HepG2 (cell line): ENCODE results near the gene HAPLN3. TPM values are rescaled to one million over a fixed set of nuclear protein-coding genes. Genes with fewer than 3 reads are reported as not detected.

Source experiments
- ATAC-seq: fragments of 200-7000 bp; cut with Tn5 transposase; 3 replicates; pipeline ENCODE4 v1.9.1; 2020; ENCODE audit warnings: mild to moderate bottlenecking, moderate library complexity
- BruUV-seq: library from RNA; stranded (reverse); fragments of 400-500 nt; replicated peaks from 2 replicates; lab custom pipeline; 2021; lab: Mats Ljungman, UMichigan
- CTCF ChIA-PET: fragments of 300-600 bp; formaldehyde crosslinking; extraction: SDS; loops from one replicate; lab custom pipeline; 2021; ENCODE audit warnings: low total read pairs, inconsistent platforms, low intra/inter-chr PET ratio; lab: Yijun Ruan, JAX
- POLR2A ChIA-PET: fragments of 350-600 bp; sonication (Branson Sonifier 250); formaldehyde crosslinking; loops from one replicate; lab custom pipeline; 2020; ENCODE audit warnings: antibody characterized with exemption, inconsistent platforms; lab: Yijun Ruan, JAX
- DNase-seq: peaks from one replicate; pipeline ENCODE4 v3.0.0-alpha.2; 2015; ENCODE audit warnings: low spot score
- FAIRE-seq: peaks from 3 replicates; lab custom pipeline; 2011; peaks lifted over from hg19 to GRCh38; lab: Jason Lieb, UNC
- H2AFZ ChIP-seq: one replicate; pipeline ENCODE4 v1.6.1; 2011; ENCODE audit warnings: low read length, inconsistent platforms
- H3K27ac ChIP-seq: fragments of 300-600 bp; 3 replicates; pipeline ENCODE4 v1.8.0; 2011; ENCODE audit warnings: mixed run types, mild to moderate bottlenecking, mixed read lengths, low read length, inconsistent platforms; ENCODE audit not compliant: insufficient read depth; ENCODE audit errors: extremely low read length
- H3K27me3 ChIP-seq, 2 experiments: fragments of 200-600 bp in 1 of 2; 2 replicates in 1 of 2; 3 replicates in 1 of 2; pipeline versions ENCODE4 v1.6.0 to v1.8.0; 2011; ENCODE audit warnings: low read length in 2 of 2, mild to moderate bottlenecking in 2 of 2, moderate library complexity in 2 of 2, inconsistent platforms in 1 of 2; ENCODE audit not compliant: insufficient read depth in 2 of 2, control insufficient read depth in 1 of 2
- H3K36me3 ChIP-seq, 2 experiments: fragments of 200-600 bp in 1 of 2; replicated peaks in 1 of 2; 2 replicates in 1 of 2; 3 replicates in 1 of 2; pipeline versions ENCODE4 v1.5.1 to v1.8.0; 2011; ENCODE audit warnings: low read length in 2 of 2, inconsistent platforms in 1 of 2; ENCODE audit not compliant: insufficient read depth in 2 of 2, control insufficient read depth in 1 of 2
- H3K4me1 ChIP-seq: 2 replicates; pipeline ENCODE4 v1.5.1; 2012; ENCODE audit warnings: low read length, inconsistent platforms; ENCODE audit not compliant: insufficient read depth
- H3K4me2 ChIP-seq: 2 replicates; pipeline ENCODE4 v1.6.0; 2011; ENCODE audit warnings: low read depth, low read length, inconsistent platforms
- H3K4me3 ChIP-seq, 3 experiments: fragments of 200-600 bp in 1 of 3; sonication (generic), shearing (Covaris generic) in 1 of 3; replicated peaks in 1 of 3; 2 replicates each; pipeline ENCODE4 v1.5.1; 2011 to 2016; ENCODE audit warnings: low read length in 3 of 3, inconsistent platforms in 2 of 3, low read depth in 2 of 3, mild to moderate bottlenecking in 2 of 3, control low read depth in 1 of 3, mixed read lengths in 1 of 3; ENCODE audit not compliant: insufficient read depth in 1 of 3
- H3K79me2 ChIP-seq: one replicate; pipeline ENCODE4 v1.6.1; 2011; ENCODE audit warnings: low read length, inconsistent platforms; ENCODE audit not compliant: insufficient read depth
- H3K9ac ChIP-seq: 2 replicates; pipeline ENCODE4 v1.6.0; 2011; ENCODE audit warnings: mild to moderate bottlenecking, low read depth, low read length, inconsistent platforms; ENCODE audit not compliant: insufficient read depth
- H3K9me3 ChIP-seq: 2 replicates; pipeline ENCODE4 v1.5.1; 2012; ENCODE audit warnings: mild to moderate bottlenecking, low read length
- H4K20me1 ChIP-seq: 2 replicates; pipeline ENCODE4 v1.6.0; 2011; ENCODE audit warnings: inconsistent platforms, mild to moderate bottlenecking, low read length, moderate library complexity; ENCODE audit not compliant: insufficient read depth
- ARHGAP35 ChIP-seq: sonication (generic); formaldehyde crosslinking; IDR thresholded peaks from 2 replicates; pipeline ENCODE4 v1.9.0; 2022; ENCODE audit warnings: mild to moderate bottlenecking, inconsistent platforms, moderate library complexity, missing genetic modification reagents, borderline replicate concordance
- BHLHE40 ChIP-seq: IDR thresholded peaks from 2 replicates; pipeline ENCODE4 v1.6.1; 2011; ENCODE audit warnings: low read length, improper control_type of control experiment
- CBFB ChIP-seq: sonication (generic); formaldehyde crosslinking; IDR thresholded peaks from 2 replicates; pipeline ENCODE4 v1.4.0; 2020; ENCODE audit warnings: missing genetic modification reagents
- CENPX ChIP-seq: sonication (generic); formaldehyde crosslinking; IDR thresholded peaks from 2 replicates; pipeline ENCODE4 v1.9.0; 2021; ENCODE audit warnings: mild to moderate bottlenecking, missing genetic modification reagents, moderate library complexity
- CREBL2 ChIP-seq: sonication (generic); formaldehyde crosslinking; IDR thresholded peaks from 2 replicates; pipeline ENCODE4 v1.8.1; 2023; ENCODE audit warnings: missing genetic modification reagents, mild to moderate bottlenecking, borderline replicate concordance
- HDAC6 ChIP-seq: fragments of 200-600 bp; sonication (generic); IDR thresholded peaks from 2 replicates; pipeline ENCODE4 v1.7.0; 2017; ENCODE audit warnings: mild to moderate bottlenecking, antibody characterized with exemption, low read length, low read depth
- NFYC ChIP-seq: IDR thresholded peaks from 2 replicates; pipeline ENCODE4 v1.6.1; 2016; ENCODE audit warnings: missing genetic modification reagents, missing compliant biosample characterization
- PAX8 ChIP-seq: sonication (generic); formaldehyde crosslinking; IDR thresholded peaks from 2 replicates; pipeline ENCODE4 v1.8.0; 2022; ENCODE audit warnings: mild to moderate bottlenecking, missing genetic modification reagents, borderline replicate concordance
- ZBTB38 ChIP-seq: sonication (generic); formaldehyde crosslinking; IDR thresholded peaks from 2 replicates; pipeline ENCODE4 v1.5.1; 2020; ENCODE audit warnings: mild to moderate bottlenecking, missing genetic modification reagents
- ZFP36 ChIP-seq: fragments of 150-350 bp; IDR thresholded peaks from 2 replicates; pipeline ENCODE4 v1.6.1; 2018; ENCODE audit warnings: borderline replicate concordance, low read length, low read depth; ENCODE audit not compliant: partially characterized antibody
- ZFX ChIP-seq: sonication (generic); formaldehyde crosslinking; IDR thresholded peaks from 2 replicates; pipeline ENCODE4 v1.4.0; 2020; ENCODE audit warnings: mild to moderate bottlenecking, low read depth, missing genetic modification reagents, moderate library complexity
- ZMYM4 ChIP-seq: sonication (generic); formaldehyde crosslinking; IDR thresholded peaks from 2 replicates; pipeline ENCODE4 v1.8.1; 2023; ENCODE audit warnings: mild to moderate bottlenecking, missing genetic modification reagents
- ZNF143 ChIP-seq: sonication (generic); formaldehyde crosslinking; IDR thresholded peaks from 2 replicates; pipeline ENCODE4 v1.4.0; 2020; ENCODE audit warnings: missing genetic modification reagents
- ZNF337 ChIP-seq: sonication (generic); formaldehyde crosslinking; IDR thresholded peaks from 2 replicates; pipeline ENCODE4 v1.5.1; 2020; ENCODE audit warnings: missing genetic modification reagents, low read depth, mild to moderate bottlenecking, borderline replicate concordance
- ZNF512B ChIP-seq: sonication (generic); formaldehyde crosslinking; IDR thresholded peaks from 2 replicates; pipeline ENCODE4 v1.5.1; 2020; ENCODE audit warnings: missing genetic modification reagents, mild to moderate bottlenecking, borderline replicate concordance
- ZNF530 ChIP-seq: sonication (generic); formaldehyde crosslinking; IDR thresholded peaks from 2 replicates; pipeline ENCODE4 v1.5.0; 2020; ENCODE audit warnings: low read depth, mild to moderate bottlenecking, missing genetic modification reagents
- ZNF678 ChIP-seq: sonication (generic); formaldehyde crosslinking; IDR thresholded peaks from 2 replicates; pipeline ENCODE4 v1.4.0; 2020; ENCODE audit warnings: mild to moderate bottlenecking, missing genetic modification reagents
- ZNF704 ChIP-seq: sonication (generic); formaldehyde crosslinking; IDR thresholded peaks from 2 replicates; pipeline ENCODE4 v1.8.1; 2023; ENCODE audit warnings: mild to moderate bottlenecking, inconsistent platforms, moderate library complexity, missing genetic modification reagents, borderline replicate concordance
- ZNF792 ChIP-seq: IDR thresholded peaks from 2 replicates; pipeline ENCODE4 v1.6.1; 2016
- WGBS: methylation state at CpG from one replicate; pipeline ENCODE4 v1.1.6; 2017; ENCODE audit warnings: low lambda C conversion rate; 5-methylcytosine and 5-hydroxymethylcytosine counted together
- in situ Hi-C: cut with HindIII; loops from 2 replicates; pipeline ENCODE4 v1.10.0; 2017; ENCODE audit warnings: low pct_unique_long_range_greater_than_20kb; ENCODE audit not compliant: extremely low pct_ligation_motif_present
- intact Hi-C: fragments of 100-400 bp; cut with micrococcal nuclease; formaldehyde crosslinking; loops from one replicate; pipeline ENCODE4 v1.10.0; 2022; ENCODE audit not compliant: unreplicated experiment
- polyA plus RNA-seq, 8 experiments: library from polyadenylated mRNA; depleted of rRNA in 3 of 8; stranded (reverse) in 7 of 8; unstranded in 1 of 8; fragments of >200 nt; fragmentation: Illumina TruSeq in 4 of 8; extraction: Trizol in 4 of 8; gene quantifications; 2 replicates each; pipeline versions ENCODE4 v1.2.1 to v1.2.3, GENCODE V29; 2011 to 2016; ENCODE audit warnings: low read depth in 4 of 8, missing spikeins in 1 of 8, mixed read lengths in 1 of 8; ENCODE audit not compliant: insufficient read depth in 1 of 8
- total RNA-seq, 5 experiments: library from RNA; depleted of rRNA; stranded (reverse); fragments of >200 nt; fragmentation: Illumina TruSeq; extraction: Trizol; gene quantifications; 2 replicates each; pipeline ENCODE4 v1.2.3, GENCODE V29; 2016; ENCODE audit warnings: low read depth in 1 of 5

The HAPLN3 gene
- total and polyA plus RNA-seq, 2 of the 13 experiments (the other 11 are each of a cell fraction or from before 2014, with no cell fraction given) = 0.09 TPM; not detected in 1

GRCh38 chr15:88843334-88843733 is 52.0 kb downstream of the HAPLN3 start:
- intact Hi-C loops = no loop called here
- no peaks in the 10 kb centered on the region for H3K36me3 ChIP-seq
- TF ChIP-seq ZNF143 (CRISPR knock-in tag) (no peak), BHLHE40 (no peak), CREBL2 (CRISPR knock-in tag) (no peak), ZNF530 (no peak), CBFB (CRISPR knock-in tag) (no peak), ZFP36 (no peak), ZNF337 (no peak), HDAC6 (no peak), ZNF512B (CRISPR knock-in tag) (no peak), ZBTB38 (CRISPR knock-in tag) (no peak), ZNF678 (CRISPR knock-in tag) (no peak), ZNF704 (CRISPR knock-in tag) (no peak), ARHGAP35 (CRISPR knock-in tag) (no peak), CENPX (no peak), ZMYM4 (no peak), ZFX (CRISPR knock-in tag) (no peak), ZNF792 (CRISPR knock-in tag) (no peak), PAX8 (CRISPR knock-in tag) (no peak), NFYC (CRISPR knock-in tag) (no peak)
- 40% methylated on average over 16 of the region's 21 CpGs for WGBS
- H3K27ac ChIP-seq = no peak overlapping the region
- DNase-seq (no peak), ATAC-seq (no peak), FAIRE-seq (no peak)
- no peak overlapping the region for H3K4me3 ChIP-seq
- H3K4me2 ChIP-seq = no peak overlapping the region
- peaks cover 1 to 25% of the 10 kb centered on the region in 2 experiments; a peak in 3 of 5 replicates for H3K27me3 ChIP-seq
- no TSS peak for BruUV-seq
- H3K79me2 ChIP-seq = no peaks in the 10 kb centered on the region
- in situ Hi-C loops = no loop called here
- H2AFZ ChIP-seq = no peak overlapping the region
- H3K9me3 ChIP-seq = no peaks in the 10 kb centered on the region
- H3K9ac ChIP-seq = no peak overlapping the region
- CTCF ChIA-PET = no interaction called here
- POLR2A ChIA-PET = no interaction called here
- no peaks in the 10 kb centered on the region for H3K4me1 ChIP-seq
- H4K20me1 ChIP-seq = no peaks in the 10 kb centered on the region
